ENCODE data around the gene MYO18A.

DNA sequence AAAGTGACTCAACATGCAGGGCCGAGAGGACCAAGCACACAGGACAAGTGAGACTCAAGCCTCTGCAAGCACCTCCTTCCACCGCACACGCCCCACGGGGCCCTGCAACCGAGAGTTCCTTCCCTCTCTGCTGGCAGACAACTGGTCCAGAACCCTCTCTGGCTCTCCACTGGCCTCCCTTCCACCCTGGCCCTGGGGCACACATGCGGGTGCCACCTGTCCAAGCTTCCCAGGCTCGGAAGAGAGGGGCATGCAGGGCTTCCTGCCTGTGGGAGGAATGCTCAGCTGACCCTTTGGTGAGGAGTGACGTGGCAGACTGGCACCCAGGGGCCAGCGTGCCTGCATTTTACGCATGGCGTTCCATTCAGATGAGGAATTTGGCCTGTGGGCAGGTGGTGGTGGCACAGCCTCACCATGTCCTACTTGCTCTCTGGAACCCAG lies 77.4 kb downstream of the MYO18A start:
- TF ChIP-seq POLR2AphosphoS5 (IDR thresholded peaks at IDR 0.05), result no peak
- TF ChIP-seq, protein P1, sequence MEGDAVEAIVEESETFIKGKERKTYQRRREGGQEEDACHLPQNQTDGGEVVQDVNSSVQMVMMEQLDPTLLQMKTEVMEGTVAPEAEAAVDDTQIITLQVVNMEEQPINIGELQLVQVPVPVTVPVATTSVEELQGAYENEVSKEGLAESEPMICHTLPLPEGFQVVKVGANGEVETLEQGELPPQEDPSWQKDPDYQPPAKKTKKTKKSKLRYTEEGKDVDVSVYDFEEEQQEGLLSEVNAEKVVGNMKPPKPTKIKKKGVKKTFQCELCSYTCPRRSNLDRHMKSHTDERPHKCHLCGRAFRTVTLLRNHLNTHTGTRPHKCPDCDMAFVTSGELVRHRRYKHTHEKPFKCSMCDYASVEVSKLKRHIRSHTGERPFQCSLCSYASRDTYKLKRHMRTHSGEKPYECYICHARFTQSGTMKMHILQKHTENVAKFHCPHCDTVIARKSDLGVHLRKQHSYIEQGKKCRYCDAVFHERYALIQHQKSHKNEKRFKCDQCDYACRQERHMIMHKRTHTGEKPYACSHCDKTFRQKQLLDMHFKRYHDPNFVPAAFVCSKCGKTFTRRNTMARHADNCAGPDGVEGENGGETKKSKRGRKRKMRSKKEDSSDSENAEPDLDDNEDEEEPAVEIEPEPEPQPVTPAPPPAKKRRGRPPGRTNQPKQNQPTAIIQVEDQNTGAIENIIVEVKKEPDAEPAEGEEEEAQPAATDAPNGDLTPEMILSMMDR (IDR thresholded peaks at IDR 0.05), result no peak
- no peak for TF ChIP-seq POLR2A (IDR thresholded peaks at IDR 0.05; ENCODE audit: low read depth)

All from esophagus muscularis mucosa (tissue), 3 donors.